HepG2 (cell line): ENCODE results near the gene BPIFB2. TPM values are rescaled to one million over a fixed set of nuclear protein-coding genes. Genes with fewer than 3 reads are reported as not detected.
A peak's percentile ranks its signal among the peaks of the same experiment; 100 is the strongest.

ENCODE experiments used
- ATAC-seq: fragments of 200-7000 bp; cut with Tn5 transposase; 3 replicates; pipeline ENCODE4 v1.9.1; 2020; ENCODE audit warnings: mild to moderate bottlenecking, moderate library complexity
- BruUV-seq: library from RNA; stranded (reverse); fragments of 400-500 nt; replicated peaks from 2 replicates; lab custom pipeline; 2021; lab: Mats Ljungman, UMichigan
- CTCF ChIA-PET: fragments of 300-600 bp; formaldehyde crosslinking; extraction: SDS; loops from one replicate; lab custom pipeline; 2021; ENCODE audit warnings: low total read pairs, inconsistent platforms, low intra/inter-chr PET ratio; lab: Yijun Ruan, JAX
- POLR2A ChIA-PET: fragments of 350-600 bp; sonication (Branson Sonifier 250); formaldehyde crosslinking; loops from one replicate; lab custom pipeline; 2020; ENCODE audit warnings: antibody characterized with exemption, inconsistent platforms; lab: Yijun Ruan, JAX
- DNase-seq: peaks from one replicate; pipeline ENCODE4 v3.0.0-alpha.2; 2015; ENCODE audit warnings: low spot score
- FAIRE-seq: peaks from 3 replicates; lab custom pipeline; 2011; peaks lifted over from hg19 to GRCh38; lab: Jason Lieb, UNC
- H2AFZ ChIP-seq: one replicate; pipeline ENCODE4 v1.6.1; 2011; ENCODE audit warnings: low read length, inconsistent platforms
- H3K27ac ChIP-seq: fragments of 300-600 bp; 3 replicates; pipeline ENCODE4 v1.8.0; 2011; ENCODE audit warnings: mixed run types, mild to moderate bottlenecking, mixed read lengths, low read length, inconsistent platforms; ENCODE audit not compliant: insufficient read depth; ENCODE audit errors: extremely low read length
- H3K27me3 ChIP-seq, 2 experiments: fragments of 200-600 bp in 1 of 2; 2 replicates in 1 of 2; 3 replicates in 1 of 2; pipeline versions ENCODE4 v1.6.0 to v1.8.0; 2011; ENCODE audit warnings: low read length in 2 of 2, mild to moderate bottlenecking in 2 of 2, moderate library complexity in 2 of 2, inconsistent platforms in 1 of 2; ENCODE audit not compliant: insufficient read depth in 2 of 2, control insufficient read depth in 1 of 2
- H3K36me3 ChIP-seq, 2 experiments: fragments of 200-600 bp in 1 of 2; replicated peaks in 1 of 2; 2 replicates in 1 of 2; 3 replicates in 1 of 2; pipeline versions ENCODE4 v1.5.1 to v1.8.0; 2011; ENCODE audit warnings: low read length in 2 of 2, inconsistent platforms in 1 of 2; ENCODE audit not compliant: insufficient read depth in 2 of 2, control insufficient read depth in 1 of 2
- H3K4me1 ChIP-seq: 2 replicates; pipeline ENCODE4 v1.5.1; 2012; ENCODE audit warnings: low read length, inconsistent platforms; ENCODE audit not compliant: insufficient read depth
- H3K4me2 ChIP-seq: 2 replicates; pipeline ENCODE4 v1.6.0; 2011; ENCODE audit warnings: low read depth, low read length, inconsistent platforms
- H3K4me3 ChIP-seq, 3 experiments: fragments of 200-600 bp in 1 of 3; sonication (generic), shearing (Covaris generic) in 1 of 3; replicated peaks in 1 of 3; 2 replicates each; pipeline ENCODE4 v1.5.1; 2011 to 2016; ENCODE audit warnings: low read length in 3 of 3, inconsistent platforms in 2 of 3, low read depth in 2 of 3, mild to moderate bottlenecking in 2 of 3, control low read depth in 1 of 3, mixed read lengths in 1 of 3; ENCODE audit not compliant: insufficient read depth in 1 of 3
- H3K79me2 ChIP-seq: one replicate; pipeline ENCODE4 v1.6.1; 2011; ENCODE audit warnings: low read length, inconsistent platforms; ENCODE audit not compliant: insufficient read depth
- H3K9ac ChIP-seq: 2 replicates; pipeline ENCODE4 v1.6.0; 2011; ENCODE audit warnings: mild to moderate bottlenecking, low read depth, low read length, inconsistent platforms; ENCODE audit not compliant: insufficient read depth
- H3K9me3 ChIP-seq: 2 replicates; pipeline ENCODE4 v1.5.1; 2012; ENCODE audit warnings: mild to moderate bottlenecking, low read length
- H4K20me1 ChIP-seq: 2 replicates; pipeline ENCODE4 v1.6.0; 2011; ENCODE audit warnings: inconsistent platforms, mild to moderate bottlenecking, low read length, moderate library complexity; ENCODE audit not compliant: insufficient read depth
- AGO2 ChIP-seq: fragments of 200-400 bp; formaldehyde crosslinking; optimal IDR thresholded peaks from 2 replicates; pipeline ENCODE3; 2017; ENCODE audit warnings: mild to moderate bottlenecking, low read depth, low read length, moderate library complexity
- CHCHD3 ChIP-seq: sonication (generic); formaldehyde crosslinking; IDR thresholded peaks from 2 replicates; pipeline ENCODE4 v1.8.0; 2022; ENCODE audit warnings: mild to moderate bottlenecking, missing genetic modification reagents, moderate library complexity
- DNMT3B ChIP-seq: conservative IDR thresholded peaks from 2 replicates; pipeline ENCODE4 v1.6.1; 2016; ENCODE audit warnings: missing biosample characterization, control low read depth
- DZIP1 ChIP-seq: sonication (generic); formaldehyde crosslinking; IDR thresholded peaks from 2 replicates; pipeline ENCODE4 v1.5.0; 2020; ENCODE audit warnings: mild to moderate bottlenecking, missing genetic modification reagents
- HNRNPLL ChIP-seq: fragments of 200-400 bp; formaldehyde crosslinking; IDR thresholded peaks from 2 replicates; pipeline ENCODE4 v1.6.1; 2017; ENCODE audit warnings: mild to moderate bottlenecking, low read depth, low read length; ENCODE audit not compliant: poor library complexity, severe bottlenecking
- KDM2A ChIP-seq: sonication (generic); formaldehyde crosslinking; IDR thresholded peaks from 2 replicates; pipeline ENCODE4 v1.4.0; 2020; ENCODE audit warnings: low read depth, missing genetic modification reagents, borderline replicate concordance
- NFRKB ChIP-seq: fragments of 450-650 bp; IDR thresholded peaks from 2 replicates; pipeline ENCODE4 v1.6.1; 2017
- SAFB2 ChIP-seq: sonication (generic); formaldehyde crosslinking; IDR thresholded peaks from 2 replicates; pipeline ENCODE4 v1.5.1; 2020; ENCODE audit warnings: missing genetic modification reagents, low read depth, mild to moderate bottlenecking, borderline replicate concordance
- SYNCRIP ChIP-seq: fragments of 200-400 bp; formaldehyde crosslinking; IDR thresholded peaks from 2 replicates; pipeline ENCODE4 v1.6.1; 2018; ENCODE audit warnings: mild to moderate bottlenecking, low read depth, low read length; ENCODE audit not compliant: insufficient read depth
- ZMAT3 ChIP-seq: sonication (generic); formaldehyde crosslinking; conservative IDR thresholded peaks from 2 replicates; pipeline ENCODE4 v1.7.0; 2021; ENCODE audit warnings: missing genetic modification reagents
- ZNF318 ChIP-seq: sonication (generic); formaldehyde crosslinking; IDR thresholded peaks from 2 replicates; pipeline ENCODE4 v1.4.0; 2020; ENCODE audit warnings: mild to moderate bottlenecking, missing genetic modification reagents
- ZNF562 ChIP-seq: sonication (generic); formaldehyde crosslinking; IDR thresholded peaks from 2 replicates; pipeline ENCODE4 v1.8.0; 2022; ENCODE audit warnings: missing genetic modification reagents, borderline replicate concordance
- ZNF7 ChIP-seq: IDR thresholded peaks from 2 replicates; pipeline ENCODE4 v1.6.1; 2016; ENCODE audit warnings: missing biosample characterization, missing genetic modification reagents
- ZNF768 ChIP-seq: sonication (generic); formaldehyde crosslinking; IDR thresholded peaks from 2 replicates; pipeline ENCODE4 v1.4.0; 2020; ENCODE audit warnings: missing genetic modification reagents
- WGBS: methylation state at CpG from one replicate; pipeline ENCODE4 v1.1.6; 2017; ENCODE audit warnings: low lambda C conversion rate; 5-methylcytosine and 5-hydroxymethylcytosine counted together
- in situ Hi-C: cut with HindIII; loops from 2 replicates; pipeline ENCODE4 v1.10.0; 2017; ENCODE audit warnings: low pct_unique_long_range_greater_than_20kb; ENCODE audit not compliant: extremely low pct_ligation_motif_present
- intact Hi-C: fragments of 100-400 bp; cut with micrococcal nuclease; formaldehyde crosslinking; loops from one replicate; pipeline ENCODE4 v1.10.0; 2022; ENCODE audit not compliant: unreplicated experiment
- polyA plus RNA-seq, 8 experiments: library from polyadenylated mRNA; depleted of rRNA in 3 of 8; stranded (reverse) in 7 of 8; unstranded in 1 of 8; fragments of >200 nt; fragmentation: Illumina TruSeq in 4 of 8; extraction: Trizol in 4 of 8; gene quantifications; 2 replicates each; pipeline versions ENCODE4 v1.2.1 to v1.2.3, GENCODE V29; 2011 to 2016; ENCODE audit warnings: low read depth in 4 of 8, missing spikeins in 1 of 8, mixed read lengths in 1 of 8; ENCODE audit not compliant: insufficient read depth in 1 of 8
- total RNA-seq, 5 experiments: library from RNA; depleted of rRNA; stranded (reverse); fragments of >200 nt; fragmentation: Illumina TruSeq; extraction: Trizol; gene quantifications; 2 replicates each; pipeline ENCODE4 v1.2.3, GENCODE V29; 2016; ENCODE audit warnings: low read depth in 1 of 5

Gene BPIFB2
- total and polyA plus RNA-seq, 2 of the 13 experiments (the other 11 are each of a cell fraction or from before 2014, with no cell fraction given), result 54.5 to 902 TPM

GRCh38 chr20:33013701-33014326, 6.3 kb downstream of the BPIFB2 start:
- 97% methylated on average over 9 of the region's 12 CpGs for WGBS
- H4K20me1 ChIP-seq, result 0 out of 2 replicates have a peak, but pooled peaks cover 5% of the 10 kb centered on the region
- ATAC-seq (no peak), FAIRE-seq (no peak), DNase-seq (no peak)
- H3K9me3 ChIP-seq, result no peaks in the 10 kb centered on the region
- ChIA-PET POLR2A (interaction anchor here (0.8 kb wide), 1 partner anchor 10 kb away, joined by 3 read pairs; no protein-coding TSS in a partner anchor), CTCF (no interaction called here)
- H3K4me2 ChIP-seq, result no peak overlapping the region
- peaks cover 52 to 85% of the 10 kb centered on the region in 2 experiments for H3K36me3 ChIP-seq
- H3K79me2 ChIP-seq, result peaks cover 23% of the 10 kb centered on the region
- no peak overlapping the region for H3K4me3 ChIP-seq
- H3K4me1 ChIP-seq, result peaks cover 45% of the 10 kb centered on the region
- no peaks in the 10 kb centered on the region; a peak in 1 of 5 replicates for H3K27me3 ChIP-seq
- intact Hi-C loops (no loop called here), in situ Hi-C loops (no loop called here)
- H3K9ac ChIP-seq, result no peak overlapping the region
- no peak overlapping the region for H2AFZ ChIP-seq
- no TSS peak for BruUV-seq
- no peak overlapping the region for H3K27ac ChIP-seq
- TF ChIP-seq ZNF562 (no peak), ZNF7 (CRISPR knock-in tag) (no peak), SYNCRIP (no peak), KDM2A (CRISPR knock-in tag) (0 out of 2 replicates have a peak, but pooled peaks have one; percentile 7), ZNF768 (CRISPR knock-in tag) (peak; percentile 98), SAFB2 (CRISPR knock-in tag) (0 out of 2 replicates have a peak, but pooled peaks have one; percentile 62), ZNF318 (CRISPR knock-in tag) (0 out of 2 replicates have a peak, but pooled peaks have one; percentile 32), AGO2 (peak; percentile 98), DNMT3B (no peak), CHCHD3 (CRISPR knock-in tag) (no peak), DZIP1 (CRISPR knock-in tag) (0 out of 2 replicates have a peak, but pooled peaks have one; percentile 21), HNRNPLL (peak; percentile 43), ZMAT3 (CRISPR knock-in tag) (no peak), NFRKB (no peak)
